ENCODE data around the gene PSG11.
"Not testable (repeated sequence)": the region's sequence is repeated elsewhere in the genome, so short reads cannot be mapped to it uniquely, and the experiment has no call there.

DNA sequence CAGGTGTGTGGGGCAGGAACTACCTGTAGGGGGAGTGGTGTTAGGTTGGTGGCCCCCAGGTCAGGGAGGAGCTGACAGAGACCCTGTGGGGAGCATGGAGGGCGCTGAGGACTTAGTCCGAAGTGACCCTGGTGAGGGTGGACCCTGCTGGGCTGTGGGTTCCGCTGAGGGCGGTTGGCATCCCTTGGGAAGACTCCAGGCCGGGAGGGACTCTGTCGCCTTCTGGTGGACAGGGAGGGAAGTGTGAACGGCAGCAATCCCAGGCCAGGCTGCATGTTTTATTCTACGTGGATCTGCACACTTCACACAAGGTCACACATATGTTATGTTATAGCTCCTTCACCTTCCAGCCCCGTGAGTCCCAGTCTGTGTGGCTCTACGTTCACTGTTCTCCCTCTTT lies 1.7 kb upstream of the PSG11 start:
- TF ChIP-seq POLR2A, CTCF, EP300, POLR2AphosphoS5 (IDR thresholded peaks at IDR 0.05): not testable (repeated sequence)

All from stomach (tissue), 4 donors.